MM.1S (cell line): ENCODE data around the gene SIRPG.

Experiments used
- CTCF ChIP-seq: fragments of 300-600 bp; sonication (generic); IDR thresholded peaks from 2 replicates; pipeline ENCODE4 v1.5.1; 2016; ENCODE audit warnings: antibody characterized with exemption, low read length, mixed read lengths
- EZH2 ChIP-seq: fragments of 300-600 bp; sonication (generic); optimal IDR thresholded peaks from 2 replicates; pipeline ENCODE3; 2017; ENCODE audit warnings: low read depth, mild to moderate bottlenecking, antibody characterized with exemption, low read length, mixed read lengths
- EZH2phosphoT487 ChIP-seq: fragments of 300-600 bp; sonication (generic); IDR thresholded peaks from 2 replicates; pipeline ENCODE4 v1.6.1; 2018; ENCODE audit warnings: antibody characterized with exemption, low read length

GRCh38 chr20:1588533-1589460 lies 68.8 kb downstream of the SIRPG start:
- TF ChIP-seq CTCF (peak; percentile 11; the same call in 1 of the 2 replicates), EZH2 (no peak), EZH2phosphoT487 (no peak)
